Activated naive CD4-positive, alpha-beta T cell treated with anti-CD3 and anti-CD28 coated beads, Interleukin-2, amount 10 ng/mL, durations not matched to agents 7 days and 5 days (primary cell): Measurements from ENCODE around the gene PTPRR.

Source experiments
- CTCF ChIA-PET: fragments of 350-600 bp; sonication (Branson Sonifier 250); formaldehyde crosslinking; loops from one replicate; lab custom pipeline; 2021; ENCODE audit warnings: antibody characterized with exemption; lab: Charles Lee
- DNase-seq: peaks from one replicate; pipeline ENCODE4 v3.0.0-alpha.2; 2020
- H3K27ac Mint-ChIP-seq: one replicate; pipeline ENCODE4 v1.8.0; 2021; ENCODE audit warnings: mild to moderate bottlenecking, moderate library complexity, mixed read lengths
- H3K27me3 Mint-ChIP-seq: one replicate; pipeline ENCODE4 v1.8.0; 2021; ENCODE audit warnings: mild to moderate bottlenecking, mixed read lengths
- H3K36me3 Mint-ChIP-seq: one replicate; pipeline ENCODE4 v1.8.0; 2021; ENCODE audit warnings: mixed read lengths
- H3K4me1 Mint-ChIP-seq: one replicate; pipeline ENCODE4 v1.8.0; 2021; ENCODE audit warnings: mixed read lengths
- H3K4me3 Mint-ChIP-seq: one replicate; pipeline ENCODE4 v1.8.0; 2021; ENCODE audit warnings: mild to moderate bottlenecking, moderate library complexity, mixed read lengths
- H3K9me3 Mint-ChIP-seq: one replicate; pipeline ENCODE4 v1.8.0; 2021; ENCODE audit warnings: mixed read lengths

The PTPRR gene

GRCh38 chr12:70783455-70783854, 137.1 kb downstream of the PTPRR start:
- CTCF ChIA-PET: no interaction called here
- H3K4me1 Mint-ChIP-seq: no peaks in the 10 kb centered on the region
- no peaks in the 10 kb centered on the region for H3K36me3 Mint-ChIP-seq
- H3K27me3 Mint-ChIP-seq: no peaks in the 10 kb centered on the region
- no peak overlapping the region for H3K4me3 Mint-ChIP-seq
- H3K9me3 Mint-ChIP-seq: peaks cover 1% of the 10 kb centered on the region
- H3K27ac Mint-ChIP-seq: no peak overlapping the region
- DNase-seq: no peak

DNA sequence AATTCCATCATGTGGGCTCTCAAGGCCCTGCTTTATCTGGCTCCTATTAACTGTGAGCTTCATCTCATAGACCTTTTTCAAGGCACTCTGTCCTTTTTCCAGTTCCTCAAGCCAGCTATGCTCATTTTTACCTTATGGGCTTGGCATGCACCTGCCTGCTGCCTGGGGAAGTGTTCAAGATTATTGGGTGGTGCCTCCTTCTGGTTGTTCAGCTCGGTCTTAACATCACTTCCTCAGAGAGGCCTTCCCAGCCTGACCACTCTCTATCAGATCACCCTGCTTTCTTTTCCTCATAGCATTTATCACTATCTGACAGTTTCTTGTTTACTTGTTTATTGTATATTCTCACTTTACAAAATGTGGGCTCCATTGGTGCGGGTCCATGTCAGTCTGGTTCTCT, 141.3 kb downstream of the PTPRR start:
- CTCF ChIA-PET: no interaction called here
- no peak overlapping the region for H3K4me3 Mint-ChIP-seq
- no peak for DNase-seq
- H3K4me1 Mint-ChIP-seq: no peaks in the 10 kb centered on the region
- no peaks in the 10 kb centered on the region for H3K36me3 Mint-ChIP-seq
- no peaks in the 10 kb centered on the region for H3K27me3 Mint-ChIP-seq
- no peak overlapping the region for H3K27ac Mint-ChIP-seq
- H3K9me3 Mint-ChIP-seq: peaks cover 1% of the 10 kb centered on the region

GRCh38 chr12:70774055-70774454, 146.5 kb downstream of the PTPRR start:
- DNase-seq: no peak
- Mint-ChIP-seq H3K36me3 (no peaks in the 10 kb centered on the region), H3K9me3 (no peaks in the 10 kb centered on the region), H3K27me3 (no peaks in the 10 kb centered on the region), H3K4me3 (no peak overlapping the region), H3K4me1 (no peaks in the 10 kb centered on the region), H3K27ac (no peak overlapping the region)
- CTCF ChIA-PET: no interaction called here

DNA sequence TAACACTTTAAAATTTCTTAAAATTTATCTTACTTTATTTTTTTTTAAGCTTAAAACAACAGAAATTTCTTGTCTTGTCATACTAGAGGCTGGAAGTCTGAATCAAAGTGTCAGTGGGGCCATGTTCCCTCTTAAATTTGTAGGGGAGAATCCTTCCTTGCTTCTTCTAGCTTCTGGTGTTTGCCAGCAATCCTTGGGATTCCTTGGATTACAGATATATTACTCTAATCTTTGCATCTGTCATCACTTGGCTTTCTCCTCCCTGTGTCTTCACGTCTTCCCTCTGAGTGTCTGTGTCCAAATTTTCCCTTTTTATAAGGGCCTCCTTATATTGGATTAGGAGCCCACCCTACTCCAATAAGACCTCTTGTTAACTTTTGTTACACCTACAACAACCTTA, 147.7 kb downstream of the PTPRR start:
- H3K36me3 Mint-ChIP-seq: no peaks in the 10 kb centered on the region

DNA sequence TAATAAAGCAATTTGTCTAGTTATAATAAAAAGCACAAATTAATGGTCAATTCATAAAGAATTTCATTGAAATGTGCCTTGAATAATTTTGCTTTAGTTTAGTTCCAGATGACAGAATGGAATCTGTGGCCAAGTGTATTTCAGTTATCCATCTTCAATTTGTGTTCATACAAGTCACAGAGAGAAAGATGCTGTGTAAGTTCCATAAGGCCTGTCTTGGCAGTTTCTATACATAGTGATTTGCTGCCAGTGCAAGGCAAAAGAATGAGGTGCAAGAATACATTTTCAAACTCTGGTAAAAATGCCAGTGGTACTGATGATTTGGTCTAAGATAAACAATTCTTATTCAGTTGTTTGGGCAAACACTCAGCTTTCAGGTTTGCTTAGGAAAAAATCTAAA, 149.0 kb downstream of the PTPRR start:
- DNase-seq: no peak
- Mint-ChIP-seq H3K27me3 (no peaks in the 10 kb centered on the region), H3K36me3 (no peaks in the 10 kb centered on the region), H3K4me3 (no peak overlapping the region), H3K4me1 (no peaks in the 10 kb centered on the region), H3K27ac (no peak overlapping the region), H3K9me3 (peaks cover 2% of the 10 kb centered on the region)
- CTCF ChIA-PET: no interaction called here

More for the DNA sequence above, 147.7 kb downstream of the PTPRR start:
- Mint-ChIP-seq H3K27me3 (no peaks in the 10 kb centered on the region), H3K4me3 (no peak overlapping the region), H3K9me3 (no peaks in the 10 kb centered on the region), H3K4me1 (no peaks in the 10 kb centered on the region), H3K27ac (no peak overlapping the region)
- DNase-seq: no peak
- CTCF ChIA-PET: interaction anchor here (1.0 kb wide), 1 partner anchor 9 kb away, joined by 3 read pairs; no protein-coding TSS in a partner anchor

DNA sequence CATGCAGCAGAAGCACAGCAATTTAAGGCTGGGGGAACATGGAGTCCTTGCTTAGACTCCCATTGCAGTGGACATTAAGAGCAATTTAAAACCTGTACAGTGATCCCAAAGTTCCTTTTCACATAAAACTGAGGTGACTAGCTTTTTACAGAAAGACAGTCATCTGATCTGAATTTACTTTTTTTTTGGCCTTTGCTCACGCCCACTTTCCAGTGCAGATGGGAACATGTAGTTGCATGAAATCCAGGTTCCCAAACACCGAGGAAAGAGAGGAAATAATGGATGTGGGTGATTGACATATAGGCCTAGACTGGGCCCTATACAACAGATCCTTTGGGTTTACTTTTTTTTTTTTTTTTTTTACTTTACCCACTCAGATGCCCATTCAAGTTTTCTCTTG, 156.9 kb downstream of the PTPRR start:
- Mint-ChIP-seq H3K9me3 (peaks cover 5% of the 10 kb centered on the region), H3K36me3 (no peaks in the 10 kb centered on the region), H3K4me3 (no peak overlapping the region), H3K4me1 (no peaks in the 10 kb centered on the region), H3K27ac (no peak overlapping the region), H3K27me3 (no peaks in the 10 kb centered on the region)
- no peak for DNase-seq
- CTCF ChIA-PET: no interaction called here

GRCh38 chr12:70762000-70762399, 158.5 kb downstream of the PTPRR start:
- Mint-ChIP-seq H3K9me3 (peaks cover 5% of the 10 kb centered on the region), H3K27me3 (no peaks in the 10 kb centered on the region), H3K36me3 (no peaks in the 10 kb centered on the region), H3K4me3 (no peak overlapping the region), H3K4me1 (no peaks in the 10 kb centered on the region), H3K27ac (no peak overlapping the region)
- DNase-seq: no peak
- CTCF ChIA-PET: no interaction called here

DNA sequence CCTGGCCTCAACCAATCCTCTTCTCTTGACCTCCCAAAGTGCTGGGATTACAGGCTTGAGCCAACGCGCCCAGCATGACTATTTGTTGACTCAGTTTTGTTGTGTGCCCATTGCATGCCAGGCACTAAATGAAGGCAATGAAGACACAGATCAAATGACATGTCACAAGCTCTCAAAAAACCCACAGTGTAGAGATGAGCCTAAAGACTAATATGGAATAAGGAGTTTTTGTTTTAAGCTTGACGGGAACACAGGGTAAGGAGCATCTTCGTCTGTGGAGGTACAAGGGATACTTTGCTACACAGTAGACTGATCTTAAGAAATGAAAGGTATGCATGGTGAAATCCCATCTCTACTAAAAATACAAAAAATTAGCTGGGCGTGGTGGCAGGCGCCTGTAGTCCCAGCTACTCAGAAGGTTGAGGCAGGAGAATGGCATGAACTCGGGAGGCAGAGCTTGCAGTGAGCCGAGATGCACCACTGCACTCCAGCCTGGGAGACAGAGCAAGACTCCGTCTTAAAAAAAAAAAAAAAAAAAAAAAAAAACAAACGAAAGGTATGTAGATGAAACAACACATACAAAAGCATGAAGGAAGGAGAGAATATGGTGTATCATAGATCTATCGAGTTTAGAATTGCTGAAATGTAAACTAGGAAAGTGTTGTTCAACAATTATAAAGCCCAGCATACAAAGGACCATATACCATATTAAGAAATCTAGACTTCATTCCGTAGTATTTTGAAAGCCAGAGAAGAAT, 161.2 kb downstream of the PTPRR start:
- Mint-ChIP-seq H3K36me3 (no peaks in the 10 kb centered on the region), H3K9me3 (no peaks in the 10 kb centered on the region)
- CTCF ChIA-PET: no interaction called here

GRCh38 chr12:70758494-70758845, 162.1 kb downstream of the PTPRR start:
- H3K27me3 Mint-ChIP-seq: no peaks in the 10 kb centered on the region
- CTCF ChIA-PET: no interaction called here
- H3K9me3 Mint-ChIP-seq: no peaks in the 10 kb centered on the region
- H3K36me3 Mint-ChIP-seq: no peaks in the 10 kb centered on the region
- no peak overlapping the region for H3K4me3 Mint-ChIP-seq
- no peak for DNase-seq
- no peaks in the 10 kb centered on the region for H3K4me1 Mint-ChIP-seq
- H3K27ac Mint-ChIP-seq: no peak overlapping the region

More for the DNA sequence above, 161.2 kb downstream of the PTPRR start:
- Mint-ChIP-seq H3K4me1 (no peaks in the 10 kb centered on the region), H3K27me3 (no peaks in the 10 kb centered on the region), H3K4me3 (no peak overlapping the region), H3K27ac (no peak overlapping the region)
- DNase-seq: no peak

DNA sequence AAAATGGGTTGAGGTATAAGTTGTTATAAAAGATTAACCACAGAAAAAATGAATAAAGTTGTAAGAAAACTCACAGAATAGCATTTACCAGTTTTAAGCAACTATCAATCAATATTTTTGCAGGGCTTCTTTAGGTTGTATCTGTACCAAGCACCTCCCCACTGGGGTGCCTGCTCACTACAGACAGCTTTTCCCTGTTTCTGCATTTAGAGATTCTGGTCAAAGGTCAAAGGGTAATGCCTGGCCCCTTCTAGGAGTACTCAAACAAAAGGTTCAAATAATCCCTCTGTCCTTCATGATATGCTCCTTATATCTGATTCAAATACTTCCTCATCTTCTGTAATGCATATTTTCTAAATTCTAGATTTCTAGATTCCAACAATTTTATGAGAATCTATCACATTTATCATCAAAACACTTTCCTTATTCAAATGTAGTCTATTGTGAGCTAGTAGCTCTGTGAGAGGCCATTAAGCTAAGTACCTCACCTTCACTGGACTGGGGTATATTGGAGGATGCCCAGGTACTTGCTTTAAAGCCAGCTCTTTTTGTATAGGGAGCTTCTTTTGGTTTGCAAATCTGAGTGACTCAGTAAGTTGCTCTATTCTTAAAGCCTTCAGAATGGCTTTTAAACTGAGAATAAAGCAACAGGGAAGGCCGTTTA, 162.6 kb downstream of the PTPRR start:
- H3K36me3 Mint-ChIP-seq: no peaks in the 10 kb centered on the region
- H3K4me3 Mint-ChIP-seq: no peak overlapping the region
- peak overlapping the region; percentile 17 for H3K27ac Mint-ChIP-seq
- CTCF ChIA-PET: no interaction called here
- H3K27me3 Mint-ChIP-seq: no peaks in the 10 kb centered on the region
- DNase-seq: no peak
- no peaks in the 10 kb centered on the region for H3K4me1 Mint-ChIP-seq
- no peaks in the 10 kb centered on the region for H3K9me3 Mint-ChIP-seq

DNA sequence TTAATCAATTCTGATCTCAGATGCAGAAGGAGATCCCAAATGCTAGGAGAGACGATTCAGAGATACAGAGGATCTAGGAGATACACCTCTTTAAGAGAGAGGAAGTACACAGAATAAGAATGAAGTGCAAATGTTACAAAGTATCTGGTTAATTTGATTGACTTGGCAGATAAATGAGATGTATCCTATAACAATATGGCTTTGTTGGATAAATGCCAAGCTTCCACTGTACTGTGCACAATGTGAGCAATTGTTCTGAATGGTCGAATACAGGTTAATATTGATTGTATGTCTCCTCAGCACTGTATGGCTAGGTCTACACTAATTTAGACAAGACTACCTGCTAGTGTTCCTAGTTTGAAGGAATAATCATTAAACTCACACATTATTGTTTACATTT, 163.7 kb downstream of the PTPRR start:
- no peaks in the 10 kb centered on the region for H3K36me3 Mint-ChIP-seq
- CTCF ChIA-PET: no interaction called here
- H3K4me3 Mint-ChIP-seq: no peak overlapping the region
- no peaks in the 10 kb centered on the region for H3K4me1 Mint-ChIP-seq
- DNase-seq: no peak
- H3K27me3 Mint-ChIP-seq: no peaks in the 10 kb centered on the region
- H3K9me3 Mint-ChIP-seq: no peaks in the 10 kb centered on the region
- H3K27ac Mint-ChIP-seq: no peak overlapping the region

DNA sequence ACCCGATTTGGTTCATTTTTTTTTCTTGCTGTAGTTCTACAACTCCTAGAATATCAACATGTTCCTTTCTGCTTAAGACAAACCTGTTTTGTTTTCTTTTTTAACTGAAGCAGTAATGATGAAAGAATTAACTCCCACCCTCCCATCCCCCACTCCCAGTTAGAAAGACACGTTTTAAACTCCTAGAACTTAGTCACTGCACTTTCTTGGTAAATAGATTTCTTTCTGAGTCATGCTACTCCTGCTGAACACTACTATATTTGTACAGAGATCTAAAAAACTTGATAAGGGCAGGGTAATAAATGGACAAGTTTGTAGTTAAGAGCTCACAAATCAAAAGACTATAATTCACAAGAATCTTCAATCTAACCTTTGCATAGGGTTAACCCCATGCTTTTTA, 164.4 kb downstream of the PTPRR start:
- H3K9me3 Mint-ChIP-seq: no peaks in the 10 kb centered on the region
- no peaks in the 10 kb centered on the region for H3K27me3 Mint-ChIP-seq
- H3K27ac Mint-ChIP-seq: no peak overlapping the region
- no peaks in the 10 kb centered on the region for H3K4me1 Mint-ChIP-seq
- H3K4me3 Mint-ChIP-seq: no peak overlapping the region
- CTCF ChIA-PET: no interaction called here
- no peak for DNase-seq
- H3K36me3 Mint-ChIP-seq: no peaks in the 10 kb centered on the region

GRCh38 chr12:70754330-70754741, 166.2 kb downstream of the PTPRR start:
- CTCF ChIA-PET: no interaction called here
- Mint-ChIP-seq H3K9me3 (no peaks in the 10 kb centered on the region), H3K36me3 (no peaks in the 10 kb centered on the region)

DNA sequence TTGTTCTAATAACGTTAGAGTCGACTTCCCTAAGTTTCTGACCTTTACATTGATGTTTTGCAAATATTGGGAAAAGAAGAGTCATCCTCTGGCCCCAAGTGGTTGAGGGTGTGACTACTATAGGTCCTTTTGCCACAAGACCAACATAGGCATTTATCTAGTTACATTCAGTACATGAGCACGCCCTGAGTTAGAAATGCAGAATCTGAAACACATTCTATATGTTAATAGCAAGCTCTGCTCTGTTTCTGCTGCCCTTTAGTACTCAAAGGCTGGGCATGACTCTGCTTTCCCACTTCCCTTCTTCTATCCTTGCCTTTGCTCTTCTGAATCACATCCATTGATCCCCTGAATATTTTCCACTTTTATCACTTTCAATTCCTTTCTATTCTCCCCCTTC, 168.2 kb downstream of the PTPRR start:
- no peaks in the 10 kb centered on the region for H3K4me1 Mint-ChIP-seq
- H3K36me3 Mint-ChIP-seq: no peaks in the 10 kb centered on the region
- CTCF ChIA-PET: no interaction called here
- H3K27ac Mint-ChIP-seq: no peak overlapping the region
- no peak for DNase-seq
- H3K27me3 Mint-ChIP-seq: no peaks in the 10 kb centered on the region
- H3K4me3 Mint-ChIP-seq: no peak overlapping the region
- no peaks in the 10 kb centered on the region for H3K9me3 Mint-ChIP-seq

More at GRCh38 chr12:70754330-70754741, 166.2 kb downstream of the PTPRR start:
- Mint-ChIP-seq H3K4me1 (no peaks in the 10 kb centered on the region), H3K27me3 (no peaks in the 10 kb centered on the region), H3K4me3 (no peak overlapping the region), H3K27ac (no peak overlapping the region)
- no peak for DNase-seq

DNA sequence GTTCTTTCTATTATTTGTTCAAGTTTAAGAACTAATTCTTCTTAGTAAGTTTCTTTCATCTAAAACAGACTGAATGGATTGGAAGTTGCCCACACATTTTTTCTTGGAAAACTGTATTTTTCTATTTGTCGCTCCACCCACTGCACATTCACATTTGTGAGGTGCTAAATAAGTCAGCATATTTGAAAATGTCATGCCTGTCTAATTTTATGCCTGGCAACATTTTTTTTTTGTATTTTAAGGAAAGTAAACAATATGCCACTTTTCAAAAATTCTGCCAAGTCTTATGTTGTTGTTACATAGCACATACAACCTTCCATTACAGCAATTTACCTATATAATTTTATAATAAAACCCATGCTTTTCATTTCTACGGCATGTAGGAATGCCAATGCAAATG, 170.6 kb downstream of the PTPRR start:
- CTCF ChIA-PET: no interaction called here
- H3K27me3 Mint-ChIP-seq: no peaks in the 10 kb centered on the region
- H3K36me3 Mint-ChIP-seq: no peaks in the 10 kb centered on the region
- no peaks in the 10 kb centered on the region for H3K4me1 Mint-ChIP-seq
- DNase-seq: no peak
- no peak overlapping the region for H3K27ac Mint-ChIP-seq
- no peaks in the 10 kb centered on the region for H3K9me3 Mint-ChIP-seq
- H3K4me3 Mint-ChIP-seq: no peak overlapping the region
